K562 (cell line): ENCODE measurements around the gene CLDN5.

Source experiments
- ADNP ChIP-seq: fragments of 200-800 bp; sonication (Bioruptor generic); IDR thresholded peaks from 2 replicates; pipeline ENCODE4 v1.6.1; 2016; ENCODE audit warnings: missing genetic modification characterization, missing compliant biosample characterization
- EZH2 ChIP-seq: IDR thresholded peaks from 2 replicates; pipeline ENCODE4 v1.6.1; 2012; ENCODE audit warnings: low read depth, mild to moderate bottlenecking, inconsistent platforms, low read length, borderline replicate concordance
- HEY1 ChIP-seq: fragments of 250-450 bp; sonication (Bioruptor Pico); IDR thresholded peaks from 2 replicates; pipeline ENCODE4 v1.5.0; 2020; ENCODE audit warnings: mild to moderate bottlenecking, moderate library complexity, borderline replicate concordance
- STAT5A ChIP-seq: IDR thresholded peaks from 2 replicates; pipeline ENCODE4 v1.6.1; 2012; ENCODE audit warnings: low read length, inconsistent platforms, borderline replicate concordance
- ZBTB1 ChIP-seq: sonication (generic); formaldehyde crosslinking; IDR thresholded peaks from 2 replicates; pipeline ENCODE4 v1.8.1; 2023; ENCODE audit warnings: missing genetic modification reagents, low read depth, mild to moderate bottlenecking, borderline replicate concordance
- TF ChIP-seq, protein P1 (sequence below): fragments of 450-650 bp; IDR thresholded peaks from 2 replicates; pipeline ENCODE4 v1.6.1; 2016; ENCODE audit warnings: mild to moderate bottlenecking, moderate library complexity
- TF ChIP-seq, protein P2 (sequence below): sonication (generic); formaldehyde crosslinking; IDR thresholded peaks from 2 replicates; pipeline ENCODE4 v1.8.1; 2023; ENCODE audit warnings: mild to moderate bottlenecking, missing genetic modification reagents, moderate library complexity
- TF ChIP-seq, protein P3 (sequence below), 3 experiments: IDR thresholded peaks in 2 of 3; conservative IDR thresholded peaks in 1 of 3; 2 replicates each; pipeline ENCODE4 v1.5.1; 2011 to 2012; ENCODE audit warnings: low read length in 3 of 3, mild to moderate bottlenecking in 3 of 3, control low read depth in 2 of 3, improper control_type of control experiment in 1 of 3, inconsistent platforms in 1 of 3, low read depth in 1 of 3, mixed read lengths in 1 of 3, moderate library complexity in 1 of 3; ENCODE audit not compliant: insufficient read depth in 2 of 3

DNA sequence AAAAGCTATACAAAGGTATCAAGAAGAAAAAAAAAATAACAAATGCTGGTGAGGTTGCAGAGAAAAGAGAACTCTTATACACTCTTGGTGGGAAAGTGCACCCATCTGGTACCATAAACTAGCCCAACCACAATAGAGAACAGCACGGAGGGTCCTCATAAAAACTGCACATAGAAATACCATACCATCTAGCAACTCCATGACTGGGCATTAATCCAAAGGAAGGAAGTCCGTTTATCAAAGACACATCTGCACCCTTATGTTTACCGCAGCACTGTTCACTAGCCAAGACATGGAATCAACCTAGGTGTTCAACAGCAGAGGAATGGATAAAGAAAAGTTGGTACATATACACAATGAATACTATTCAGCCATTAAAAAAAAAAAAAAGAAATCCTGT lies 10.8 kb upstream of the CLDN5 start:
- TF ChIP-seq STAT5A (no peak), EZH2 (peak; percentile 40; the same call in 1 of the 2 replicates), ZBTB1 (CRISPR knock-in tag) (no peak), HEY1 (CRISPR knock-in tag) (no peak), ADNP (tag) (no peak)
- TF ChIP-seq, protein P1, sequence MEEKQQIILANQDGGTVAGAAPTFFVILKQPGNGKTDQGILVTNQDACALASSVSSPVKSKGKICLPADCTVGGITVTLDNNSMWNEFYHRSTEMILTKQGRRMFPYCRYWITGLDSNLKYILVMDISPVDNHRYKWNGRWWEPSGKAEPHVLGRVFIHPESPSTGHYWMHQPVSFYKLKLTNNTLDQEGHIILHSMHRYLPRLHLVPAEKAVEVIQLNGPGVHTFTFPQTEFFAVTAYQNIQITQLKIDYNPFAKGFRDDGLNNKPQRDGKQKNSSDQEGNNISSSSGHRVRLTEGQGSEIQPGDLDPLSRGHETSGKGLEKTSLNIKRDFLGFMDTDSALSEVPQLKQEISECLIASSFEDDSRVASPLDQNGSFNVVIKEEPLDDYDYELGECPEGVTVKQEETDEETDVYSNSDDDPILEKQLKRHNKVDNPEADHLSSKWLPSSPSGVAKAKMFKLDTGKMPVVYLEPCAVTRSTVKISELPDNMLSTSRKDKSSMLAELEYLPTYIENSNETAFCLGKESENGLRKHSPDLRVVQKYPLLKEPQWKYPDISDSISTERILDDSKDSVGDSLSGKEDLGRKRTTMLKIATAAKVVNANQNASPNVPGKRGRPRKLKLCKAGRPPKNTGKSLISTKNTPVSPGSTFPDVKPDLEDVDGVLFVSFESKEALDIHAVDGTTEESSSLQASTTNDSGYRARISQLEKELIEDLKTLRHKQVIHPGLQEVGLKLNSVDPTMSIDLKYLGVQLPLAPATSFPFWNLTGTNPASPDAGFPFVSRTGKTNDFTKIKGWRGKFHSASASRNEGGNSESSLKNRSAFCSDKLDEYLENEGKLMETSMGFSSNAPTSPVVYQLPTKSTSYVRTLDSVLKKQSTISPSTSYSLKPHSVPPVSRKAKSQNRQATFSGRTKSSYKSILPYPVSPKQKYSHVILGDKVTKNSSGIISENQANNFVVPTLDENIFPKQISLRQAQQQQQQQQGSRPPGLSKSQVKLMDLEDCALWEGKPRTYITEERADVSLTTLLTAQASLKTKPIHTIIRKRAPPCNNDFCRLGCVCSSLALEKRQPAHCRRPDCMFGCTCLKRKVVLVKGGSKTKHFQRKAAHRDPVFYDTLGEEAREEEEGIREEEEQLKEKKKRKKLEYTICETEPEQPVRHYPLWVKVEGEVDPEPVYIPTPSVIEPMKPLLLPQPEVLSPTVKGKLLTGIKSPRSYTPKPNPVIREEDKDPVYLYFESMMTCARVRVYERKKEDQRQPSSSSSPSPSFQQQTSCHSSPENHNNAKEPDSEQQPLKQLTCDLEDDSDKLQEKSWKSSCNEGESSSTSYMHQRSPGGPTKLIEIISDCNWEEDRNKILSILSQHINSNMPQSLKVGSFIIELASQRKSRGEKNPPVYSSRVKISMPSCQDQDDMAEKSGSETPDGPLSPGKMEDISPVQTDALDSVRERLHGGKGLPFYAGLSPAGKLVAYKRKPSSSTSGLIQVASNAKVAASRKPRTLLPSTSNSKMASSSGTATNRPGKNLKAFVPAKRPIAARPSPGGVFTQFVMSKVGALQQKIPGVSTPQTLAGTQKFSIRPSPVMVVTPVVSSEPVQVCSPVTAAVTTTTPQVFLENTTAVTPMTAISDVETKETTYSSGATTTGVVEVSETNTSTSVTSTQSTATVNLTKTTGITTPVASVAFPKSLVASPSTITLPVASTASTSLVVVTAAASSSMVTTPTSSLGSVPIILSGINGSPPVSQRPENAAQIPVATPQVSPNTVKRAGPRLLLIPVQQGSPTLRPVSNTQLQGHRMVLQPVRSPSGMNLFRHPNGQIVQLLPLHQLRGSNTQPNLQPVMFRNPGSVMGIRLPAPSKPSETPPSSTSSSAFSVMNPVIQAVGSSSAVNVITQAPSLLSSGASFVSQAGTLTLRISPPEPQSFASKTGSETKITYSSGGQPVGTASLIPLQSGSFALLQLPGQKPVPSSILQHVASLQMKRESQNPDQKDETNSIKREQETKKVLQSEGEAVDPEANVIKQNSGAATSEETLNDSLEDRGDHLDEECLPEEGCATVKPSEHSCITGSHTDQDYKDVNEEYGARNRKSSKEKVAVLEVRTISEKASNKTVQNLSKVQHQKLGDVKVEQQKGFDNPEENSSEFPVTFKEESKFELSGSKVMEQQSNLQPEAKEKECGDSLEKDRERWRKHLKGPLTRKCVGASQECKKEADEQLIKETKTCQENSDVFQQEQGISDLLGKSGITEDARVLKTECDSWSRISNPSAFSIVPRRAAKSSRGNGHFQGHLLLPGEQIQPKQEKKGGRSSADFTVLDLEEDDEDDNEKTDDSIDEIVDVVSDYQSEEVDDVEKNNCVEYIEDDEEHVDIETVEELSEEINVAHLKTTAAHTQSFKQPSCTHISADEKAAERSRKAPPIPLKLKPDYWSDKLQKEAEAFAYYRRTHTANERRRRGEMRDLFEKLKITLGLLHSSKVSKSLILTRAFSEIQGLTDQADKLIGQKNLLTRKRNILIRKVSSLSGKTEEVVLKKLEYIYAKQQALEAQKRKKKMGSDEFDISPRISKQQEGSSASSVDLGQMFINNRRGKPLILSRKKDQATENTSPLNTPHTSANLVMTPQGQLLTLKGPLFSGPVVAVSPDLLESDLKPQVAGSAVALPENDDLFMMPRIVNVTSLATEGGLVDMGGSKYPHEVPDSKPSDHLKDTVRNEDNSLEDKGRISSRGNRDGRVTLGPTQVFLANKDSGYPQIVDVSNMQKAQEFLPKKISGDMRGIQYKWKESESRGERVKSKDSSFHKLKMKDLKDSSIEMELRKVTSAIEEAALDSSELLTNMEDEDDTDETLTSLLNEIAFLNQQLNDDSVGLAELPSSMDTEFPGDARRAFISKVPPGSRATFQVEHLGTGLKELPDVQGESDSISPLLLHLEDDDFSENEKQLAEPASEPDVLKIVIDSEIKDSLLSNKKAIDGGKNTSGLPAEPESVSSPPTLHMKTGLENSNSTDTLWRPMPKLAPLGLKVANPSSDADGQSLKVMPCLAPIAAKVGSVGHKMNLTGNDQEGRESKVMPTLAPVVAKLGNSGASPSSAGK, result no peak
- TF ChIP-seq, protein P2, sequence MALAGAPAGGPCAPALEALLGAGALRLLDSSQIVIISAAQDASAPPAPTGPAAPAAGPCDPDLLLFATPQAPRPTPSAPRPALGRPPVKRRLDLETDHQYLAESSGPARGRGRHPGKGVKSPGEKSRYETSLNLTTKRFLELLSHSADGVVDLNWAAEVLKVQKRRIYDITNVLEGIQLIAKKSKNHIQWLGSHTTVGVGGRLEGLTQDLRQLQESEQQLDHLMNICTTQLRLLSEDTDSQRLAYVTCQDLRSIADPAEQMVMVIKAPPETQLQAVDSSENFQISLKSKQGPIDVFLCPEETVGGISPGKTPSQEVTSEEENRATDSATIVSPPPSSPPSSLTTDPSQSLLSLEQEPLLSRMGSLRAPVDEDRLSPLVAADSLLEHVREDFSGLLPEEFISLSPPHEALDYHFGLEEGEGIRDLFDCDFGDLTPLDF (CRISPR knock-in tag), result no peak
- TF ChIP-seq, protein P3, sequence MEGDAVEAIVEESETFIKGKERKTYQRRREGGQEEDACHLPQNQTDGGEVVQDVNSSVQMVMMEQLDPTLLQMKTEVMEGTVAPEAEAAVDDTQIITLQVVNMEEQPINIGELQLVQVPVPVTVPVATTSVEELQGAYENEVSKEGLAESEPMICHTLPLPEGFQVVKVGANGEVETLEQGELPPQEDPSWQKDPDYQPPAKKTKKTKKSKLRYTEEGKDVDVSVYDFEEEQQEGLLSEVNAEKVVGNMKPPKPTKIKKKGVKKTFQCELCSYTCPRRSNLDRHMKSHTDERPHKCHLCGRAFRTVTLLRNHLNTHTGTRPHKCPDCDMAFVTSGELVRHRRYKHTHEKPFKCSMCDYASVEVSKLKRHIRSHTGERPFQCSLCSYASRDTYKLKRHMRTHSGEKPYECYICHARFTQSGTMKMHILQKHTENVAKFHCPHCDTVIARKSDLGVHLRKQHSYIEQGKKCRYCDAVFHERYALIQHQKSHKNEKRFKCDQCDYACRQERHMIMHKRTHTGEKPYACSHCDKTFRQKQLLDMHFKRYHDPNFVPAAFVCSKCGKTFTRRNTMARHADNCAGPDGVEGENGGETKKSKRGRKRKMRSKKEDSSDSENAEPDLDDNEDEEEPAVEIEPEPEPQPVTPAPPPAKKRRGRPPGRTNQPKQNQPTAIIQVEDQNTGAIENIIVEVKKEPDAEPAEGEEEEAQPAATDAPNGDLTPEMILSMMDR (IDR thresholded peaks at IDR 0.05 in 2 of 3, conservative IDR thresholded peaks at IDR 0.05 in 1 of 3; ENCODE audit: insufficient read depth in 2 of 3, low read depth in 1 of 3, low read length in 3 of 3), result no peak
